ENCODE results near the gene HEBP1.

Gene HEBP1

DNA sequence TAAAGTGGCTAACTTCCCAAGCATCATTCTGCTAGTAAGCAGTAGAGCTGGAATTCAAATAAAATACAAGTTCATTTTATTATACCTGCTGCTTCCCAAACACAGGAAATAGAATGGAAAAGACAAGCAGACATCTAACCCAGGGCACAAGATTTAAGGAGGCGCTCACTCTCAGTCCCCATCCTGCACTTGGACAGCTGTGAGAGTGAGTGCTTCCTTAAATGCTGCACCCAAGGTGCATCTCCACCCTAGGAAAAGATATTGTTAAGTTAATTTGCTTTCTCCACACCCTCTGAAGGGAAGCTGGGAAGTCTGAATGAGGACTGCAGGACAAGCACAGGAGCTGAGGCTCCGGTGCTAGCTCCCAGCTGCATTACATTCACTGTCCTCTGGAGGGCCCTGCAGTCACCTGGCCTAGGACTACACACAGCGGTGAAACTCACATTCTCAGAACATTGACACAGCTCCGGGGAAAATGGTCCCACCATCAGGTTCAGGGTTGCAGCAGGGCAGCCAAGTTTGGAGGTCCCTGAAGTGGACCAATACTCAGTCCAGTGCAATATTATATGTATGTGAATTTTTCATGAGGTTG is 14.2 kb downstream of the HEBP1 start:
- H3K9me3 ChIP-seq (ENCODE audit: severe bottlenecking) = no peaks in the 10 kb centered on the region
- peaks cover 12% of the 10 kb centered on the region for H3K36me3 ChIP-seq
- no peaks in the 10 kb centered on the region for H3K27me3 ChIP-seq (ENCODE audit: insufficient read depth, low read depth, severe bottlenecking)
- no peak overlapping the region for H3K27ac ChIP-seq
- no peak overlapping the region for H3K4me3 ChIP-seq (ENCODE audit: low read depth, low read length)
- DNase-seq = peak; percentile 67
- TF ChIP-seq CTCF (IDR thresholded peaks at IDR 0.05; ENCODE audit: low read depth, low read length) = peak; percentile 84

GRCh38 chr12:12984149-12984548 is 15.9 kb downstream of the HEBP1 start:
- Histone ChIP-seq H3K27ac (no peak overlapping the region), H3K27me3 (ENCODE audit: insufficient read depth, low read depth, severe bottlenecking) (no peaks in the 10 kb centered on the region), H3K36me3 (peaks cover 12% of the 10 kb centered on the region), H3K4me3 (ENCODE audit: low read depth, low read length) (no peak overlapping the region), H3K9me3 (ENCODE audit: severe bottlenecking) (no peaks in the 10 kb centered on the region)
- no peak for TF ChIP-seq CTCF (IDR thresholded peaks at IDR 0.05; ENCODE audit: low read depth, low read length)
- no peak for DNase-seq

GRCh38 chr12:12983420-12984035 is 16.5 kb downstream of the HEBP1 start:
- Histone ChIP-seq H3K27me3 (ENCODE audit: insufficient read depth, low read depth, severe bottlenecking) (no peaks in the 10 kb centered on the region), H3K9me3 (ENCODE audit: severe bottlenecking) (no peaks in the 10 kb centered on the region), H3K36me3 (peaks cover 12% of the 10 kb centered on the region), H3K4me3 (ENCODE audit: low read depth, low read length) (no peak overlapping the region), H3K27ac (no peak overlapping the region)
- TF ChIP-seq CTCF (IDR thresholded peaks at IDR 0.05; ENCODE audit: low read depth, low read length) = peak; percentile 67
- DNase-seq = peak; percentile 39

GRCh38 chr12:12982331-12982730 is 17.7 kb downstream of the HEBP1 start:
- TF ChIP-seq CTCF (IDR thresholded peaks at IDR 0.05; ENCODE audit: low read depth, low read length) = no peak
- H3K36me3 ChIP-seq = peaks cover 12% of the 10 kb centered on the region
- no peak overlapping the region for H3K4me3 ChIP-seq (ENCODE audit: low read depth, low read length)
- H3K27me3 ChIP-seq (ENCODE audit: insufficient read depth, low read depth, severe bottlenecking) = no peaks in the 10 kb centered on the region
- DNase-seq = no peak
- no peak overlapping the region for H3K27ac ChIP-seq
- H3K9me3 ChIP-seq (ENCODE audit: severe bottlenecking) = no peaks in the 10 kb centered on the region

GRCh38 chr12:12979731-12980259 is 20.3 kb downstream of the HEBP1 start:
- Histone ChIP-seq H3K27ac (no peak overlapping the region), H3K27me3 (ENCODE audit: insufficient read depth, low read depth, severe bottlenecking) (no peaks in the 10 kb centered on the region), H3K9me3 (ENCODE audit: severe bottlenecking) (no peaks in the 10 kb centered on the region), H3K4me3 (ENCODE audit: low read depth, low read length) (no peak overlapping the region), H3K36me3 (peaks cover 3% of the 10 kb centered on the region; the same call in 1 of the 2 replicates)
- TF ChIP-seq CTCF (IDR thresholded peaks at IDR 0.05; ENCODE audit: low read depth, low read length) = no peak
- DNase-seq = no peak

Data from WERI-Rb-1 (cell line).